ENCODE results near the gene SETD5. TPM values are rescaled to one million over a fixed set of nuclear protein-coding genes. Genes with fewer than 3 reads are reported as not detected.

SETD5 gene
- total RNA-seq, 1 experiment from 2014 or later = 151 TPM

DNA sequence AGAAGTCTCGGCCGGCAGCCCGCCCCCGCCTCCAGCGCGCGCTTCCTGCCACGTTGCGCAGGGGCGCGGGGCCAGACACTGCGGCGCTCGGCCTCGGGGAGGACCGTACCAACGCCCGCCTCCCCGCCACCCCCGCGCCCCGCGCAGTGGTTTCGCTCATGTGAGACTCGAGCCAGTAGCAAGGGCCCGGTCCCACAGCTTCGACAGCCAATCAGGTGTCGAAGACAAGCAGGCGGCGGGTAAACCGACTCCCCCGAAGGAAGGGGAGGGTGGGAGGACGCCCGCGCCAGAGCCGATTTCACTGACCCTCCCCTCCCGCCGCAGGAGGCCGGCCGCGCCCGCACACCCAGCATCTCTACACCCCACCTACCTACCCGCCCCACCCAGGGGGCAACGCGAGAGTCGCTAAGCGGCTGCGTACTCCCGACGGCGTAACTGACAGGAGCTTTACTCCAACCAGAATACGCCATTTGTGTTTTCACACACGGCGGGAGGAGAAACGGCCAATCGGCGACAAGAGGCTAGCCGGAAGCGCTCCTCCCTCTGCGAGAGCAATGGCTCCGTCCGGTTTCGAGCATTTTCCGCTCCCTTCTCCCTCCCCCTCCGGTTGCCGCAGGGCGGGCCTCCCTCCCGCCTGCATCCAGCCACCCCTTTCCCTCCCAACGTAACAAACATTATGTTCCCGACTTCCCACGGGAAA lies 633 bp upstream of the SETD5 start:
- POLR2A ChIA-PET (ENCODE audit: low non-redundant PET) = interaction anchor here (0.6 to 1.0 kb wide), 3 partner anchors 13 to 1583 kb away, joined by 3 to 4 read pairs (median 3); no protein-coding TSS in a partner anchor
- H3K4me3 ChIP-seq (ENCODE audit: low read depth, low read length, poor library complexity, severe bottlenecking) = peak overlapping the region; percentile 70
- CTCF ChIA-PET = no interaction called here
- H3K36me3 ChIP-seq (ENCODE audit: insufficient read depth, low read length, poor library complexity, severe bottlenecking) = peaks cover 34% of the 10 kb centered on the region
- peaks cover 45% of the 10 kb centered on the region for H3K4me1 ChIP-seq (ENCODE audit: insufficient read depth, low read length, poor library complexity, severe bottlenecking)
- peak overlapping the region; percentile 97 for H3K27ac ChIP-seq (ENCODE audit: low read depth, low read length, poor library complexity, severe bottlenecking)
- DNase-seq (ENCODE audit: low spot score) = peak; percentile 100
- H3K9me3 ChIP-seq (ENCODE audit: low read depth, low read length, poor library complexity, severe bottlenecking) = no peaks in the 10 kb centered on the region
- BruUV-seq (replicated peaks) = no TSS peak
- TF ChIP-seq EZH2 (IDR thresholded peaks at IDR 0.05; ENCODE audit: borderline replicate concordance, low read depth, low read length, poor library complexity, severe bottlenecking) = no peak
- TF ChIP-seq, protein P1, sequence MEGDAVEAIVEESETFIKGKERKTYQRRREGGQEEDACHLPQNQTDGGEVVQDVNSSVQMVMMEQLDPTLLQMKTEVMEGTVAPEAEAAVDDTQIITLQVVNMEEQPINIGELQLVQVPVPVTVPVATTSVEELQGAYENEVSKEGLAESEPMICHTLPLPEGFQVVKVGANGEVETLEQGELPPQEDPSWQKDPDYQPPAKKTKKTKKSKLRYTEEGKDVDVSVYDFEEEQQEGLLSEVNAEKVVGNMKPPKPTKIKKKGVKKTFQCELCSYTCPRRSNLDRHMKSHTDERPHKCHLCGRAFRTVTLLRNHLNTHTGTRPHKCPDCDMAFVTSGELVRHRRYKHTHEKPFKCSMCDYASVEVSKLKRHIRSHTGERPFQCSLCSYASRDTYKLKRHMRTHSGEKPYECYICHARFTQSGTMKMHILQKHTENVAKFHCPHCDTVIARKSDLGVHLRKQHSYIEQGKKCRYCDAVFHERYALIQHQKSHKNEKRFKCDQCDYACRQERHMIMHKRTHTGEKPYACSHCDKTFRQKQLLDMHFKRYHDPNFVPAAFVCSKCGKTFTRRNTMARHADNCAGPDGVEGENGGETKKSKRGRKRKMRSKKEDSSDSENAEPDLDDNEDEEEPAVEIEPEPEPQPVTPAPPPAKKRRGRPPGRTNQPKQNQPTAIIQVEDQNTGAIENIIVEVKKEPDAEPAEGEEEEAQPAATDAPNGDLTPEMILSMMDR (conservative IDR thresholded peaks at IDR 0.05; ENCODE audit: low read depth, low read length) = no peak
- H3K27me3 ChIP-seq (replicated peaks; ENCODE audit: insufficient read depth, low read depth, low read length, poor library complexity) = no peaks in the 10 kb centered on the region
- intact Hi-C loops (cut with micrococcal nuclease; ENCODE audit: unreplicated experiment) = loop anchor here (2.0 kb wide), 3 partner anchors 26 to 396 kb away; partner anchors contain the start of genes ARPC4, TADA3 and THUMPD3

DNA sequence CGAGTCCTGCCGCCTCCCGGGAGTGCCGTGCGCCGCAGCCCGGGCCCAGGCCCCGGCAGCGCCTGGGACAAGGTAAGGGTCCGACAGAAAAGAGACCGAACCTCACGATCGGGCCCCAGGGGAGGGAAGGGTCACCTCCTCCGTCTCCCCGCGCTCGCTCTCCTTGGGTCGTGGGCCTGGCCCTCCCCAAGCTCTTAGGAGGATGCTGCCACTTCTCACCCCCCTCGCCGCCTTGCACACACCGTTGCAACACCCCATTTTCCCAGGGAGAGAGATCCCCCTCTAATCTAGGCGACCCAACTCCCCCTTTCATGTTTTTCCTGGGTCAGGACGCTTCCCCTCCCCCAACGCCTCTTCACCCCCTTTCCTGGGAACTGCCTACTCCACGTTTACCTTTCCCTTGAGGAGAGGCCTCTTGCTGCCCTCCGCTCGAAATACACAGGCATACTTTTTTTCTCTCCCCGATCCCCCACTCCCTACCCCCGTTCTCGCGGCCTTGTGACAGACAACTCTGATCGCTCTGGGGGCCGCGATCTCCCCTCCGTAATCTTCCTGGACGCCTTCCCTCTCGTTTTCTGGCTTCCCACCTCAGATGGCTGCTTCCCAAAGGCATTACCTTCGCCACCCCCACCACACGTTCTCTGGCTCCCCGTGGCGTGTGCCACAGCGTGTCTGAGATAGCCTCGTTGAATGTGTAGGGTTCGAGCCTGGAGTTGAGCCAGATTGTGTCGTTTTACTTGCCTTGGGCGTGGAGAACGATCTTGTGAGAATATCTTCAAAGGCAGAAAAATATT lies 688 bp downstream of the SETD5 start:
- ChIA-PET CTCF (interaction anchor here (1.3 kb wide), 1 partner anchor 26 kb away, joined by 3 read pairs; no protein-coding TSS in a partner anchor), POLR2A (ENCODE audit: low non-redundant PET) (interaction anchor here (0.6 to 0.8 kb wide), 4 partner anchors 22 to 620 kb away, joined by 3 to 5 read pairs (median 4); partner anchors contain the start of gene THUMPD3)
- no peaks in the 10 kb centered on the region for H3K27me3 ChIP-seq (replicated peaks; ENCODE audit: insufficient read depth, low read depth, low read length, poor library complexity)
- H3K27ac ChIP-seq (ENCODE audit: low read depth, low read length, poor library complexity, severe bottlenecking) = peak overlapping the region; percentile 97
- no TSS peak for BruUV-seq (replicated peaks)
- DNase-seq (ENCODE audit: low spot score) = peak; percentile 72
- H3K36me3 ChIP-seq (ENCODE audit: insufficient read depth, low read length, poor library complexity, severe bottlenecking) = peaks cover 21% of the 10 kb centered on the region
- TF ChIP-seq, protein P1 (conservative IDR thresholded peaks at IDR 0.05; ENCODE audit: low read depth, low read length) = no peak
- TF ChIP-seq EZH2 (IDR thresholded peaks at IDR 0.05; ENCODE audit: borderline replicate concordance, low read depth, low read length, poor library complexity, severe bottlenecking) = no peak
- peak overlapping the region; percentile 70 for H3K4me3 ChIP-seq (ENCODE audit: low read depth, low read length, poor library complexity, severe bottlenecking)
- no peaks in the 10 kb centered on the region for H3K9me3 ChIP-seq (ENCODE audit: low read depth, low read length, poor library complexity, severe bottlenecking)
- intact Hi-C loops (cut with micrococcal nuclease; ENCODE audit: unreplicated experiment) = loop anchor here (2.0 kb wide), 3 partner anchors 25 to 395 kb away; partner anchors contain the start of genes ARPC4, TADA3 and THUMPD3
- peaks cover 52% of the 10 kb centered on the region for H3K4me1 ChIP-seq (ENCODE audit: insufficient read depth, low read length, poor library complexity, severe bottlenecking)

DNA sequence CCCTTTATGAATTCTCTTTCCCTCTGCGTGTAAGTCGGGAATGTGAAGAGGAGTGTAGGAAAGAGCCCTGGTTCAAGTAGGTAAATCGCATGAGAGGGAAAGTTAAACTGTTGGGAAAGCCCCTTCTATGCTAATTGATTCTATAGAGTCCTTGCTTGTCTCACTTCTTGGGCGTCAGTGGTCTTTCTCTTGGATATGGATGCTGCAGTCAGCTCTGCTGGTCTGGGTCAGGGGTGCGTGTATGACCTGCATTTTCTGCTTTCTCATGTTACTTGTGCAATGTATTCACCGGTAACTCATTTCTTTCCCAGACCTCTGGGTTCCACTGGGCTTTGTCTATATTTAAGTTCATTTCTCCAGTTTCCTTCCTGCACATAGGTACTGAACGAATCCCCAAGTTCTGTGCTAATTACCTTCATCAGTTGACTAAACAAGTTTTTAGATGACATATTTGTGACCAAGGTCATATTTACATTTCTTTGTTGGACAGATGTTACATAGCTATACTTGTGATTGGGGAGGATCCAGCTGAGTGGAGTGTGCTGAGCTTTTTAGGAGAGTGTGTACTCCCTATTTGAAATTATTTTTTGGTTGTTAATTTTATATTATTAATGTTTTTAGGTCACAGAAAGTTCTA lies 1.4 kb downstream of the SETD5 start:
- Histone ChIP-seq H3K27ac (ENCODE audit: low read depth, low read length, poor library complexity, severe bottlenecking) (peak overlapping the region; percentile 97), H3K36me3 (ENCODE audit: insufficient read depth, low read length, poor library complexity, severe bottlenecking) (peaks cover 13% of the 10 kb centered on the region), H3K9me3 (ENCODE audit: low read depth, low read length, poor library complexity, severe bottlenecking) (no peaks in the 10 kb centered on the region), H3K27me3 (replicated peaks; ENCODE audit: insufficient read depth, low read depth, low read length, poor library complexity) (no peaks in the 10 kb centered on the region), H3K4me1 (ENCODE audit: insufficient read depth, low read length, poor library complexity, severe bottlenecking) (peaks cover 59% of the 10 kb centered on the region), H3K4me3 (ENCODE audit: low read depth, low read length, poor library complexity, severe bottlenecking) (peak overlapping the region; percentile 70)
- intact Hi-C loops (cut with micrococcal nuclease; ENCODE audit: unreplicated experiment) = no loop called here
- TF ChIP-seq, protein P1 (conservative IDR thresholded peaks at IDR 0.05; ENCODE audit: low read depth, low read length) = no peak
- TF ChIP-seq EZH2 (IDR thresholded peaks at IDR 0.05; ENCODE audit: borderline replicate concordance, low read depth, low read length, poor library complexity, severe bottlenecking) = no peak
- TSS peak; percentile 37 for BruUV-seq (replicated peaks)
- DNase-seq (ENCODE audit: low spot score) = no peak
- ChIA-PET POLR2A (ENCODE audit: low non-redundant PET) (no interaction called here), CTCF (interaction anchor here (1.3 kb wide), 1 partner anchor 25 kb away, joined by 3 read pairs; no protein-coding TSS in a partner anchor)

Measured in A673 (cell line).